HEK293 (cell line): ENCODE data around the gene CERS5.

Experiments
- CTCF ChIA-PET: fragments of 350-600 bp; formaldehyde crosslinking; extraction: SDS; loops from one replicate; lab custom pipeline; 2021; ENCODE audit warnings: antibody characterized with exemption; lab: Yijun Ruan, JAX
- POLR2A ChIA-PET: fragments of 300-600 bp; formaldehyde crosslinking; extraction: SDS; loops from one replicate; lab custom pipeline; 2020; ENCODE audit warnings: antibody characterized with exemption, inconsistent platforms; lab: Yijun Ruan, JAX
- H3K27ac ChIP-seq: fragments of 200-500 bp; sonication (Bioruptor generic); 2 replicates; pipeline ENCODE4 v1.5.1; 2014; ENCODE audit warnings: low read depth, low read length, control low read depth, inconsistent platforms; ENCODE audit errors: extremely low read depth
- H3K36me3 ChIP-seq, 2 experiments: fragments of 200-500 bp in 1 of 2; sonication (Bioruptor generic) in 1 of 2; 1 replicate in 1 of 2; 2 replicates in 1 of 2; pipeline ENCODE4 v1.5.1; 2014 to 2017; ENCODE audit warnings: inconsistent platforms in 2 of 2, low read length in 2 of 2; ENCODE audit not compliant: control insufficient read depth in 2 of 2, insufficient read depth in 1 of 2
- H3K4me1 ChIP-seq: fragments of 200-500 bp; sonication (Bioruptor generic); 2 replicates; pipeline ENCODE4 v1.5.1; 2014; ENCODE audit warnings: mild to moderate bottlenecking, low read length, inconsistent platforms; ENCODE audit not compliant: control insufficient read depth, insufficient read depth
- H3K4me3 ChIP-seq: 2 replicates; pipeline ENCODE4 v1.5.1; 2011; ENCODE audit warnings: low read depth, mild to moderate bottlenecking, control low read depth, low read length, moderate library complexity
- H3K9me3 ChIP-seq: fragments of 200-500 bp; sonication (Bioruptor generic); 2 replicates; pipeline ENCODE4 v1.5.1; 2014; ENCODE audit warnings: low read depth, low read length, inconsistent platforms; ENCODE audit not compliant: control insufficient read depth, insufficient read depth
- ELK4 ChIP-seq: IDR thresholded peaks from 2 replicates; pipeline ENCODE4 v1.6.1; 2011; ENCODE audit warnings: mild to moderate bottlenecking, low read depth, low read length, borderline replicate concordance
- HOXD13 ChIP-seq: sonication (generic); formaldehyde crosslinking; IDR thresholded peaks from 2 replicates; pipeline ENCODE4 v1.8.0; 2022; ENCODE audit warnings: missing genetic modification reagents, borderline replicate concordance
- KLF16 ChIP-seq: fragments of 450-650 bp; formaldehyde crosslinking; IDR thresholded peaks from 2 replicates; pipeline ENCODE4 v1.5.1; 2017; ENCODE audit warnings: missing biosample characterization, missing genetic modification characterization
- KLF8 ChIP-seq: fragments of 450-650 bp; formaldehyde crosslinking; IDR thresholded peaks from 2 replicates; pipeline ENCODE4 v1.5.1; 2016; ENCODE audit warnings: missing biosample characterization, missing genetic modification characterization
- OVOL3 ChIP-seq: fragments of 450-650 bp; formaldehyde crosslinking; IDR thresholded peaks from 2 replicates; pipeline ENCODE4 v1.5.1; 2016; ENCODE audit warnings: missing biosample characterization, missing genetic modification characterization
- PBX3 ChIP-seq: sonication (generic); formaldehyde crosslinking; IDR thresholded peaks from 2 replicates; pipeline ENCODE4 v1.8.1; 2022; ENCODE audit warnings: mild to moderate bottlenecking, moderate library complexity, missing genetic modification reagents
- REST ChIP-seq: fragments of 450-650 bp; formaldehyde crosslinking; IDR thresholded peaks from 2 replicates; pipeline ENCODE4 v1.5.1; 2016; ENCODE audit warnings: missing biosample characterization, missing genetic modification characterization
- ZBTB1 ChIP-seq: fragments of 450-650 bp; formaldehyde crosslinking; IDR thresholded peaks from 2 replicates; pipeline ENCODE4 v1.5.1; 2016; ENCODE audit warnings: missing biosample characterization, missing genetic modification characterization
- ZBTB6 ChIP-seq: fragments of 450-650 bp; formaldehyde crosslinking; IDR thresholded peaks from 2 replicates; pipeline ENCODE4 v1.5.1; 2017; ENCODE audit warnings: missing biosample characterization, missing genetic modification characterization
- ZFP37 ChIP-seq: fragments of 450-650 bp; formaldehyde crosslinking; IDR thresholded peaks from 2 replicates; pipeline ENCODE4 v1.5.1; 2016; ENCODE audit warnings: missing biosample characterization, missing genetic modification characterization
- ZNF112 ChIP-seq: fragments of 450-650 bp; formaldehyde crosslinking; IDR thresholded peaks from 2 replicates; pipeline ENCODE4 v1.5.0; 2017; ENCODE audit warnings: missing biosample characterization, missing genetic modification characterization
- ZNF133 ChIP-seq: fragments of 450-650 bp; formaldehyde crosslinking; IDR thresholded peaks from 2 replicates; pipeline ENCODE4 v1.5.1; 2016; ENCODE audit warnings: missing biosample characterization, missing genetic modification characterization
- ZNF184 ChIP-seq: fragments of 450-650 bp; IDR thresholded peaks from 2 replicates; pipeline ENCODE4 v1.5.1; 2018; ENCODE audit warnings: missing biosample characterization, mild to moderate bottlenecking, missing genetic modification characterization
- ZNF239 ChIP-seq: fragments of 450-650 bp; formaldehyde crosslinking; IDR thresholded peaks from 2 replicates; pipeline ENCODE4 v1.5.1; 2016; ENCODE audit warnings: missing biosample characterization, missing genetic modification characterization
- ZNF266 ChIP-seq: fragments of 450-650 bp; formaldehyde crosslinking; IDR thresholded peaks from 2 replicates; pipeline ENCODE4 v1.5.1; 2016; ENCODE audit warnings: missing biosample characterization, missing genetic modification characterization, low read depth
- ZNF324 ChIP-seq: fragments of 450-650 bp; formaldehyde crosslinking; IDR thresholded peaks from 2 replicates; pipeline ENCODE4 v1.5.1; 2016; ENCODE audit warnings: missing biosample characterization, missing genetic modification characterization
- ZNF37A ChIP-seq: fragments of 450-650 bp; IDR thresholded peaks from 2 replicates; pipeline ENCODE4 v1.5.1; 2018; ENCODE audit warnings: missing biosample characterization, missing genetic modification characterization
- ZNF580 ChIP-seq: fragments of 450-650 bp; formaldehyde crosslinking; IDR thresholded peaks from 2 replicates; pipeline ENCODE4 v1.5.1; 2016; ENCODE audit warnings: missing biosample characterization, missing genetic modification characterization
- ZNF610 ChIP-seq: fragments of 450-650 bp; formaldehyde crosslinking; IDR thresholded peaks from 2 replicates; pipeline ENCODE4 v1.5.1; 2016; ENCODE audit warnings: missing biosample characterization, missing genetic modification characterization, borderline replicate concordance
- ZNF677 ChIP-seq: fragments of 450-650 bp; IDR thresholded peaks from 2 replicates; pipeline ENCODE4 v1.5.0; 2018; ENCODE audit warnings: missing biosample characterization, mild to moderate bottlenecking, missing genetic modification characterization, moderate library complexity
- ZNF76 ChIP-seq: fragments of 450-650 bp; formaldehyde crosslinking; IDR thresholded peaks from 2 replicates; pipeline ENCODE4; 2016; ENCODE audit warnings: low read depth, missing biosample characterization, missing genetic modification characterization, borderline replicate concordance
- TF ChIP-seq, protein P1 (sequence below): fragments of 450-650 bp; formaldehyde crosslinking; IDR thresholded peaks from 2 replicates; pipeline ENCODE4 v1.5.1; 2016; ENCODE audit warnings: missing biosample characterization, missing genetic modification characterization
- TF ChIP-seq, protein P2 (sequence below): fragments of 450-650 bp; formaldehyde crosslinking; IDR thresholded peaks from 2 replicates; pipeline ENCODE4 v1.5.1; 2016; ENCODE audit warnings: missing biosample characterization, missing genetic modification characterization

Gene CERS5

DNA sequence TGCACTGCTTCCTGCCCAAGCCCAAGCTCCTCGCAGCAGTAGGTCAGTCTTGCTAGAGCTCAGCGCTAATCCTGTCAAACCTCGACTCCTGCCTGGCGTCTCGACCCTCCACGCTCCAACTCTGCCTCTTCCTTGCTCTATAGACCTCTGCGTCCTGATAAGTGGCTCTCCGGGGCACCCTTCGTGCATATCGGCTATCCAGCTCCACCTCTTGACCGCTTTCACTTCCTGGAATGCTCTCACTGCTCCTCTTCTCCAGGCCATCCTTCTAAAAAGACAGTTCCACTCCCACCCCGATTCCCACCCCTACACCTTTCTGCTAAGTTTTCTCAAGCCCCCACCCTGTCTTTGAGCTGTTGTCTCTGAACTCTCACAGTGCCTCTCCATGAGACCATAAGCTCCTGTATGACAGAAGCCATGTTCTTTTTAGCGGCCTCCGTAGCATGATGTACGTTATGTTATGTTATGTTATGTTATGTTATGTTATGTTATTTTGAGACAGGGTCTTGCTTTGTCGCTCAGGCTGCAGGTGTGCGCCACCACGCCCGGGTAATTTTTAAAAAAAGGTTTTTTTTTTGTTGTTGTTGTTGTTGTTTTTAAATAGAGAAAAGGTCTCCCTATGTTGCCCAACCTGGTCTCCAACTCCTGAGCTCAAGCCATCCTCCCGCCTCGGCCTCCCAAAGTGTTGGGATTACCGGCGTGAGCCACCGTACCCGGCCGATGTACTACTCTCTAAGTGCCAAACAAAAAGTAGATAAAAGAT, 54.5 kb downstream of the CERS5 start (continued):
- TF ChIP-seq REST (tag by site-specific recombination): peak; percentile 80

GRCh38 chr12:50111693-50112455, 55.3 kb downstream of the CERS5 start, which contains the start of gene COX14:
TSS of gene COX14 (plus strand) at chr12:50112236. CDS start at chr12:50120044, 7,808 bp downstream.
- ChIA-PET CTCF (interaction anchor here (0.5 to 5.1 kb wide), 40 partner anchors 9 to 393 kb away, joined by 3 to 53 read pairs (median 4); partner anchors contain the start of genes CERS5, DIP2B, GPD1 and SMARCD1), POLR2A (interaction anchor here (0.6 to 5.0 kb wide), 38 partner anchors 9 to 426 kb away, joined by 3 to 68 read pairs (median 4); partner anchors contain the start of genes CERS5, GPD1, LIMA1 and RACGAP1)
- peak within 1 kb of the TSS; percentile 75 for H3K4me3 ChIP-seq
- TF ChIP-seq ZNF37A (tag by site-specific recombination): no peak
- TF ChIP-seq ZNF184 (tag by site-specific recombination): no peak
- TF ChIP-seq, protein P1, sequence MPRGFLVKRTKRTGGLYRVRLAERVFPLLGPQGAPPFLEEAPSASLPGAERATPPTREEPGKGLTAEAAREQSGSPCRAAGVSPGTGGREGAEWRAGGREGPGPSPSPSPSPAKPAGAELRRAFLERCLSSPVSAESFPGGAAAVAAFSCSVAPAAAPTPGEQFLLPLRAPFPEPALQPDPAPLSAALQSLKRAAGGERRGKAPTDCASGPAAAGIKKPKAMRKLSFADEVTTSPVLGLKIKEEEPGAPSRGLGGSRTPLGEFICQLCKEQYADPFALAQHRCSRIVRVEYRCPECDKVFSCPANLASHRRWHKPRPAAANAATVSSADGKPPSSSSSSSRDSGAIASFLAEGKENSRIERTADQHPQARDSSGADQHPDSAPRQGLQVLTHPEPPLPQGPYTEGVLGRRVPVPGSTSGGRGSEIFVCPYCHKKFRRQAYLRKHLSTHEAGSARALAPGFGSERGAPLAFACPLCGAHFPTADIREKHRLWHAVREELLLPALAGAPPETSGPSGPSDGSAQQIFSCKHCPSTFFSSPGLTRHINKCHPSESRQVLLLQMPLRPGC (tag by site-specific recombination): peak; percentile 65
- TF ChIP-seq ZBTB6 (tag by site-specific recombination): no peak; the same call in 1 of the 2 replicates
- peak; percentile 59; the same call in 1 of the 2 replicates for TF ChIP-seq ELK4
- TF ChIP-seq OVOL3 (tag by site-specific recombination): peak; percentile 58; the same call in 1 of the 2 replicates
- peak; percentile 95 for TF ChIP-seq ZFP37 (tag by site-specific recombination)
- peak; percentile 70; the same call in 1 of the 2 replicates for TF ChIP-seq PBX3 (CRISPR knock-in tag)
- peak; percentile 49; the same call in 1 of the 2 replicates for TF ChIP-seq ZNF610 (tag by site-specific recombination)
- TF ChIP-seq ZNF580: peak; percentile 99
- TF ChIP-seq ZNF324 (tag by site-specific recombination): 0 out of 2 replicates have a peak, but pooled peaks have one; percentile 61
- no peak for TF ChIP-seq ZBTB1
- TF ChIP-seq KLF8 (tag by site-specific recombination): peak; percentile 14; the same call in 1 of the 2 replicates
- peak; percentile 97 for TF ChIP-seq HOXD13 (CRISPR knock-in tag)
- no peak for TF ChIP-seq ZNF239 (tag by site-specific recombination)
- TF ChIP-seq ZNF112 (tag by site-specific recombination): no peak
- no peak for TF ChIP-seq ZNF266 (tag by site-specific recombination)
- no peak for TF ChIP-seq ZNF677
- TF ChIP-seq, protein P2, sequence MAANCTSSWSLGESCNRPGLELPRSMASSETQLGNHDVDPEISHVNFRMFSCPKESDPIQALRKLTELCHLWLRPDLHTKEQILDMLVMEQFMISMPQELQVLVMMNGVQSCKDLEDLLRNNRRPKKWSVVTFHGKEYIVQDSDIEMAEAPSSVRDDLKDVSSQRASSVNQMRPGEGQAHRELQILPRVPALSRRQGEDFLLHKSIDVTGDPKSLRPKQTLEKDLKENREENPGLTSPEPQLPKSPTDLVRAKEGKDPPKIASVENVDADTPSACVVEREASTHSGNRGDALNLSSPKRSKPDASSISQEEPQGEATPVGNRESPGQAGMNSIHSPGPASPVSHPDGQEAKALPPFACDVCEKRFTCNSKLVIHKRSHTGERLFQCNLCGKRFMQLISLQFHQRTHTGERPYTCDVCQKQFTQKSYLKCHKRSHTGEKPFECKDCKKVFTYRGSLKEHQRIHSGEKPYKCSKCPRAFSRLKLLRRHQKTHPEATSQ (tag by site-specific recombination): peak; percentile 20; the same call in 1 of the 2 replicates
- TF ChIP-seq KLF16 (tag by site-specific recombination): peak; percentile 92
- TF ChIP-seq ZNF133 (tag by site-specific recombination): no peak
- peak; percentile 70 for TF ChIP-seq ZNF76

More at GRCh38 chr12:50111693-50112455, 55.3 kb downstream of the CERS5 start, which contains the start of gene COX14:
- peak within 1 kb of the TSS; percentile 65 for H3K27ac ChIP-seq
- H3K9me3 ChIP-seq: no peaks in the 10 kb centered on the region
- H3K4me1 ChIP-seq: peaks cover 6% of the 10 kb centered on the region; the same call in 1 of the 2 replicates
- peaks cover 0 to 10% of the 10 kb centered on the region in 2 experiments; a peak in 2 of 3 replicates for H3K36me3 ChIP-seq
